Measurements from ENCODE around the gene CLRN3.

DNA sequence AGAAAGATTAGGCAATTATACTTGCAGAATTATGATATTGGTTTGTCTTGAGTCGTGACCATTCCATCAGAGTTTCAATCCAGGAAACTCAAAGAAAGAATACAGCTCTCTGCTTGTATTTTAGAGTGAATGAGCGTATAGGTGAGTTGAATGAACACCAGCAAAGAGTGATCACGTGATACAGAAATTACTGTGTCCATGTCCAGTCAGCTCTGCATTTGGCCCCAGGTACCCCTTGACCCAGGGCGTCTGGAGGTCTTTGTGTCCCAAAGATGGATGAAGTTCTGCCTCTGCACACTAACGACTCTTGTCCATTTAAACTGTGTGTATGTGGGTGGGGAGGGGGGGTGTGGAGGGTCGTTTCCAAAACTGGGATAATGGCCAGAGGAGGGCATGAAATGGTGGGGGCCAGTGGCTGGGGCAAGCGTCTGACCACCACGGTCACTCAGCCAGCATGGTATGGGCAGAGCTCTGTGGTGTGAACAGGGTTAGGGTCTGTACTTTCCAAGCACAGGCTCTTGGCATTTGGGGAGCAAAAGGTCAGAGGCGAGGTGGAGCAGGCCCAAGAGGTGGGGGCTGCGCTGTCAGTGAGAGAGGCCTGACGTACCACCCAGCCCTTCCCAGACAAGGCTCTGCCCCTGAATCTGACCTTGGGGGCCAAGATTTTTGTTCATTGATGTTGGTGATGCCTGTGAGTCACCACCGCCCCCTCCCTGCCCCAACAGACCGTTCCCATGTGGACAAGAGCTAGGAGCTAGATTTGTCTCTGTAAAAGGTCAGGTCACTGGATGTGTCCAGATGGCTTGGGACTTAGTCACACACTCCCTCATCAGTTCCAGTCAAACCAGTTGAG, 15.6 kb upstream of the CLRN3 start:
- TF ChIP-seq POLR2AphosphoS5 (IDR thresholded peaks at IDR 0.05) (peak in 1 of 3 donors; percentile 10), CTCF (IDR thresholded peaks at IDR 0.05) (no peak), POLR2A (IDR thresholded peaks at IDR 0.05) (no peak)
